HL-60 (cell line): ENCODE data around the gene MDM1.

ENCODE experiments used
- CTCF ChIP-seq: IDR thresholded peaks from one replicate; pipeline ENCODE4 v1.5.1; 2011; ENCODE audit warnings: low read length, control low read depth, inconsistent platforms; ENCODE audit not compliant: insufficient read depth
- GABPA ChIP-seq: IDR thresholded peaks from 2 replicates; pipeline ENCODE4 v1.6.1; 2012; ENCODE audit warnings: low read depth
- POLR2AphosphoS5 ChIP-seq: IDR thresholded peaks from 2 replicates; pipeline ENCODE4 v1.6.1; 2012; ENCODE audit warnings: low read depth
- REST ChIP-seq: IDR thresholded peaks from 2 replicates; pipeline ENCODE4 v1.6.1; 2012; ENCODE audit warnings: low read depth; ENCODE audit not compliant: insufficient replicate concordance

- no peak for TF ChIP-seq POLR2AphosphoS5
- no peak for TF ChIP-seq REST
- no peak for TF ChIP-seq CTCF
- no peak for TF ChIP-seq GABPA
Measured at GRCh38 chr12:68381476-68382219, 49.5 kb upstream of the MDM1 start.
